GM18507 (cell line): Measurements from ENCODE around the gene SIVA1.

Source experiments
- DNase-seq: peaks from one replicate; pipeline ENCODE4 v3.0.0; 2011; ENCODE audit warnings: low read depth; ENCODE audit not compliant: insufficient read length; ENCODE audit errors: extremely low spot score
- FAIRE-seq: peaks from 2 replicates; lab custom pipeline; 2011; peaks lifted over from hg19 to GRCh38; lab: Jason Lieb, UNC

The SIVA1 gene

GRCh38 chr14:104768437-104769323 lies 15.7 kb downstream of the SIVA1 start:
- DNase-seq (peak; percentile 77), FAIRE-seq (peak; percentile 82)

DNA sequence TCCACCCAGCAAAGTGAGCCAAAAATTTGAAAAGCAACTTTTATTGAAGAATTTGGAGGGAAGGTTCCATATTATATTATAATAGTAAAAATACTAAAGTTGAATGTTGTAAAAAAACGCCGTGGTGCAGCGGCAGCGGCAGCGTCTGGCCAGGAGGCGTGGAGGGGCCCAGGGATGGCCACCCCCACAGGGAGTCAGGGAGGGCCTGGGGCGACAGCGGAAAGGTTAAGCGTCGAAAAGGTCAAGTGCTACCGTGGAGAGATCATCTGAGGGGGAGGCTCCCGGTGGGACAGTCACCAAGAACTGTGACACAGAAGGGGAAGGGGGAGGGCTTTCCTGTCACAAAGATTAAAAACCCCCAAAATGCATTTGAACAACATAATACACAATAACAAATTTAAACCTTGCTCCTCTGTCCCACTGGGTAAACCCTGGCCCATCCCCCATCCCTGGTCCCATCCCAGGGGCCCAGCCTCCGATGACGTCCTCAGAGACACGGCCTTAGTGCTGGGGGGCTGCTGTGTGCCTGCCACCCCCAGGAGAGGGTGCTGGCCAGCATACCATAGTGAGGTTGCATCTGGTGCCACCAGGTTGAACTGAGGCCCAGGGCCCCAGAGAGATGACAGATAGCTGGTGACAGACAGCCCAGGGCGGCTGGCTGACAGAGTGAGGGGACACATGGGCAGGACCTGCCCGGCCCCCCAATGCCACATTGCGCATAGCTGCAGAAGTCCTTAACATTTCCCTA lies 16.6 kb downstream of the SIVA1 start:
- DNase-seq: no peak
- FAIRE-seq: no peak

GRCh38 chr14:104770072-104770579 lies 17.2 kb downstream of the SIVA1 start:
- DNase-seq (no peak), FAIRE-seq (no peak)

DNA sequence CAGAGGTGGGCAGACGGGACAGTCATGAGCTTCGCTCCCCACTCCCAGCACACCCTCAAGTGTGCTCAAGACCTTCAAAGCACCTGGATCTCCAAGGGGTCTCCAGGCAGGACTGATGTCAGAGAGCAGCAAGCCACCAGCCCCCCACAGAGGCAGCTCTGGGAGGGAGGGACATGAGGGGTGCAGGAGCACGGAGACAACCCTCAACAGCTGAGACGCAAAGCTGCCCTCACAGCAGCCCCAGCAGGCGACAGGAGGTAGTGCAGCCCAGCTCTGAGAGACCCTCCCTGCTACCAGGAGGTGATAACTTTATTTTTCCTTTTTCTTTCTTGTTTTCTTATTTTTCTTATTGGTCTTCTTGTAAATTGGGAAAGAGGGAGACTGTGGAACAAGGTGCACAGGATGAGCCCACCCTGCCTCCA lies 17.9 kb downstream of the SIVA1 start:
- DNase-seq (no peak), FAIRE-seq (peak; percentile 29)

DNA sequence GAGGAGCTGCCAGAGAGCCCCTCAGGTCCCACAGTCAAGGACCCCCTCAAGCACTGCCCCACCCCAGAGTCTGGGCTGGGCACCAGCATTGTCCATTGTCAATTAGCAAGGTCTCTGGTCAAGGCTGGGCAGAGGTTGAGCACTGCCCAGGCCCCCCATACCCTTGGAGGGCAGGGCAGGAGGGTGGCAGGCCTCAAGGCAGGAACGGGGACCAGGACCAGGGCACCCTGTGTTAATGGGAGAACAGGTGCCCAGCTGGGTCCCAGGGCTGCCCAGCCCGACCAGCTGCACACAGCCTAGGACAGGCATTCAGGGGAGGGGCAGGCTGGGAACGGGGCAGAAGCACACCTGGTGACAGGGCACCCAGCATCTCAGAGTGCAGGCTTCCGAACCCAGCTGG lies 18.4 kb downstream of the SIVA1 start:
- FAIRE-seq (no peak), DNase-seq (no peak)

- DNase-seq (no peak), FAIRE-seq (no peak)
Measured at GRCh38 chr14:104771918-104772706, 19.2 kb downstream of the SIVA1 start.

GRCh38 chr14:104772707-104773504 lies 20.0 kb downstream of the SIVA1 start:
- DNase-seq (no peak), FAIRE-seq (no peak)

- no peak for DNase-seq
- FAIRE-seq: no peak
Measured at GRCh38 chr14:104773505-104774452, 20.8 kb downstream of the SIVA1 start.

- FAIRE-seq (no peak), DNase-seq (no peak)
Measured at GRCh38 chr14:104774453-104775072, 21.6 kb downstream of the SIVA1 start.

DNA sequence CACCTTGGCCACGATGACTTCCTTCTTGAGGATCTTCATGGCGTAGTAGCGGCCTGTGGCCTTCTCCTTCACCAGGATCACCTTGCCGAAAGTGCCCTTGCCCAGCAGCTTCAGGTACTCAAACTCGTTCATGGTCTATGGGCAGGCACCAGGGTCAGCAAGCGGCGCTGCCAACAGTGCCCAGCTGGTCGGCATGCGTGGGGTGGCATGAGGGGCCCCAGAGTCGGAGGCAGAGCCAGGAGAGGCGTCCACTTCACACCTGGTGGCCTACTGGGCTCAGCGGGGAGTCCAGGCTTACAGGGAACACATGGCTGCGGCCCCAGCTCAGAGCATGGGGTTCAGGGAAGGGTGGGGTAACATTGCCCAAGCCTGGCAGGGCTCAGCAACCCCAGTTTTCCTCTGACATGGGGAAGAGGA lies 22.1 kb downstream of the SIVA1 start:
- DNase-seq (no peak), FAIRE-seq (no peak)

GRCh38 chr14:104776481-104776880 lies 23.5 kb downstream of the SIVA1 start:
- DNase-seq: no peak
- no peak for FAIRE-seq

DNA sequence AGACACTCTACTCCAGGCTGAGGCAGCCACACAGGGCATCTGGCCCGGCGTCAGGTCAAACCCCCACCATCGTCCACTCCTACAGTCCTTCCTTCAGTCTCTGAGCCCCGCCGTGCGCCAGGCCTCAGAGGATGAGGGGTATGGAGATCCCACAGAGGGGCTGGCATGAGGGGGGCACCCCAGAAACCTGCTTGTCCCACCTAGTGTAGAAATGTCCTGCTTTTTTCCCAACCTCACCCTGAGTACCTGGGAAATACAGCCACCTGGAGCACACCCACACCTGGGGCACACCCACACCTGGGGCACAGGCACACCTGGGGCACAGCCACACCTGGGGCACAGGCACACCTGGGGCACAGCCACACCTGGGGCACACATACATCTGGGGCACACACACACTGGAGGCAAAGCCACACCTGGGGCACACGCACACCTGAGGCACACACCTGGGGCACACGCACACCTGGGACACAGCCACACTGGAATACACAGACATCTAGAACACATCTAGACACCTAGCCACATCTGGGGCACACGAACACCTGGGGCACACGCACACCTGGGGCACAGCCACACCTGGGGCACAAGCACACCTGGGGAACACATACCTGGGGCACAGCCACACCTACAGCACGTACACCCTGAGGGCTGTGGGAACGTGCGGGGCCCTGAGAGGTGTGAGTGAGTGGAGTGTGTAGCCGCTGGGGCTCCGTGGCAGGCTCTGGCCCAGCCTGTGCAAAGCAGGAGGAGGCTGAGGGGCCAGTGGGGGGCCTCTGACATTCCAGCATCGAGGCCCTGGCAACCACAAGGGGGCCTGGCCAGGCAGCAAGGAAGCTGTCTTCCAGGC lies 24.2 kb downstream of the SIVA1 start:
- DNase-seq (no peak), FAIRE-seq (no peak)

DNA sequence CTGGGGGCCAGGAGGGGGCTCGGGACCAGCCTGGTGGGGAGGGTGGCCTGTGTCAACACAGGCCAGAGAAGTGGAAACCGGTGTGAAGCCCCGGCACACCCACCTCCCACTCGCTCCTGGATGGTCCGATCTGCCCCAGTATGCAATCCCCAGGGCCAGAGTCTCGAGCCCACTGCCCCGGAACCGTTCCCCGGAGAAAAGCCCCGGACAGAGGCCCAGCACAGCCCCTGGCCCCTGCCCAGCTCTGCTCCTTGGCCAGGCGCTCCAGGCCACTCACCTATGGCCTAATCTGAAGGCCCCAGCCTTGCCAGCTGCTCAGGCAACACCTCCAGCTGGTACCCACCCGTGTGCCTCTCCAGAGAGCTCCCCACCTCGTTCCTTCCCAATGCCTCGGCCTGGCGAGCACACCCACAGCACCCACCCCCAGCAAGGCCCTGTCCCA lies 24.9 kb downstream of the SIVA1 start:
- FAIRE-seq: no peak
- DNase-seq: no peak

- FAIRE-seq (no peak), DNase-seq (no peak)
Measured at GRCh38 chr14:104778694-104779331, 25.9 kb downstream of the SIVA1 start.

DNA sequence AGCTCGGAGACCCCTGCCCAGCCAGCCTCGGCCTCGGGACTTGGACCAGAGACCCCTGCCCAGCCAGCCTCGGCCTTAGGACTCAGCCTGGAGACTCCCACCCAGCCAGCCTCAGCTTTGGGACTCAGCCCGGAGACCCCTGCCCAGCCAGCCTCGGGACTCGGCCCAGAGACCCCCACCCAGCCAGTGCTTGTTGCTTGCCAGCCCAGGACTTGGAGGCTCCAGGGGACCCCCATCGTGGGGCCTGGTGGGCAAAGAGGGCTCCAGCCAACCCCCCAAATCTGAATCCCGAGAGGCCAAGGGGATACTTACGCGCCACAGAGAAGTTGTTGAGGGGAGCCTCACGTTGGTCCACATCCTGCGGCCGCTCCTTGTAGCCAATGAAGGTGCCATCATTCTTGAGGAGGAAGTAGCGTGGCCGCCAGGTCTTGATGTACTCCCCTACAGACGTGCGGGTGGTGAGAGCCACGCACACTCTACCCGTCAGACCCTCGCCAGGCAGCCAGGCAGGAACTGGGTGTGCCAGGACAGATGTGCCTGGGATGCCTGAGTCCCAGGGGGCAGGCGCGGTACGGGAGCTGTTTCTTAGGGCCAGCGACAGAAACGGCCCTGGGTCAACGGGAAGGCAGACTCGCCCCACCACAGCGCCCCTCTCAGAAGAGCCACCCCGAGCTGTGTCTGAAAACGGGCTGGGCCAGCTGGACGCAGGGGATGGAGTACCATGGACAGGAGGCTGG lies 27.0 kb downstream of the SIVA1 start:
- no peak for FAIRE-seq
- DNase-seq: no peak
